ENCODE results near the gene CCDC78. TPM values are rescaled to one million over a fixed set of nuclear protein-coding genes. Genes with fewer than 3 reads are reported as not detected.
A peak's percentile ranks its signal among the peaks of the same experiment; 100 is the strongest.

CCDC78 gene
- polyA plus RNA-seq, 1 donor (not counting 4 experiments of a cell fraction or from before 2014, with no cell fraction given) = 2.5 TPM

DNA sequence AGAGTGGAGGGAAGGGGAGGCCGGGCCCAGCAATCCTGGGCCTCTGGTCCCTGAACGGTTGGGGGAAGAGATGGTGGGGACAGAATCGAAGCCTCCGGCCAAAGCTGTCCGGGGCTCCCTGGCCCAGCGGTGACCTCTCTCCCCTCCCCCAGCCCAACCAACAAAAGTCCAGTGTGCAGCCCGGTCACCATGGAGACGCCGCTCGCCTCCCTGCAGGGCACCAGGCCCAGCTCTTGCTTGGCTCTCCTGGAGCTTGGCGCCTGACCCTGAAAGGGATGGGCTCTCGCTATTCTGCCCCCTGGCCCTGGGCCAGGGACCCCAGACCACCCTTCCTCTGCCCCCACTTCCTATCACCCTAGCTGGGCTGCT lies 10.1 kb downstream of the CCDC78 start:
- Histone ChIP-seq H4K20me1 (ENCODE audit: control insufficient read depth, extremely low read depth, insufficient read depth, low read length) (peaks cover 8% of the 10 kb centered on the region), H3K9me3 (ENCODE audit: control insufficient read depth, low read depth, low read length) (no peaks in the 10 kb centered on the region), H3K4me1 (ENCODE audit: control insufficient read depth, extremely low read depth, insufficient read depth, low read length) (peaks cover 31% of the 10 kb centered on the region), H3K9me1 (ENCODE audit: control insufficient read depth, extremely low read depth, insufficient read depth, low read length) (no peaks in the 10 kb centered on the region), H3K4me2 (ENCODE audit: control insufficient read depth, extremely low read depth, insufficient read depth, low read depth, low read length) (peak overlapping the region; percentile 70), H2AFZ (ENCODE audit: control insufficient read depth, low read length) (no peak overlapping the region), H3K36me3 (ENCODE audit: control insufficient read depth in 2 of 2, extremely low read depth in 1 of 2, insufficient read depth in 2 of 2, low read length in 2 of 2) (no peaks in the 10 kb centered on the region), H3K9ac (ENCODE audit: control insufficient read depth, extremely low read depth, insufficient read depth, low read length) (peak overlapping the region; percentile 52), H3K4me3 (ENCODE audit: control insufficient read depth in 2 of 3, extremely low read depth in 1 of 3, insufficient read depth in 2 of 3, low read depth in 1 of 3, low read length in 3 of 3) (peak overlapping the region; percentile 42 to 72 (median 54)), H3K79me2 (ENCODE audit: control insufficient read depth, insufficient read depth, low read length) (peaks cover 8% of the 10 kb centered on the region), H3K27me3 (ENCODE audit: control insufficient read depth, extremely low read depth, insufficient read depth, low read length) (peaks cover 5% of the 10 kb centered on the region), H3K27ac (ENCODE audit: control insufficient read depth, insufficient read depth, low read length) (no peak overlapping the region)
- TF ChIP-seq EZH2 (IDR thresholded peaks at IDR 0.05; ENCODE audit: low read length) (no peak), CTCF (optimal IDR thresholded peaks at IDR 0.05 in 1 of 3, IDR thresholded peaks at IDR 0.05 in 1 of 3, conservative IDR thresholded peaks at IDR 0.05 in 1 of 3; ENCODE audit: extremely low read depth in 1 of 3, insufficient read depth in 2 of 3, low read length in 3 of 3) (no peak)
- dilution Hi-C loops (cut with MboI; ENCODE audit: extremely low pct_ligation_motif_present, low sequenced_read_pairs) = no loop called here
- DNase-seq (ENCODE audit: low read depth, low spot score) (no peak), FAIRE-seq (no peak)

GRCh38 chr16:715477-716199 lies 10.6 kb downstream of the CCDC78 start:
- DNase-seq (ENCODE audit: low read depth, low spot score) (no peak), FAIRE-seq (no peak)
- H3K79me2 ChIP-seq (ENCODE audit: control insufficient read depth, insufficient read depth, low read length) = peaks cover 8% of the 10 kb centered on the region
- H3K36me3 ChIP-seq (ENCODE audit: control insufficient read depth in 2 of 2, extremely low read depth in 1 of 2, insufficient read depth in 2 of 2, low read length in 2 of 2) = no peaks in the 10 kb centered on the region
- peak overlapping the region; percentile 54 to 72 (median 54) for H3K4me3 ChIP-seq (ENCODE audit: control insufficient read depth in 2 of 3, extremely low read depth in 1 of 3, insufficient read depth in 2 of 3, low read depth in 1 of 3, low read length in 3 of 3)
- H3K27me3 ChIP-seq (ENCODE audit: control insufficient read depth, extremely low read depth, insufficient read depth, low read length) = peaks cover 10% of the 10 kb centered on the region
- H2AFZ ChIP-seq (ENCODE audit: control insufficient read depth, low read length) = no peak overlapping the region
- peaks cover 31% of the 10 kb centered on the region for H3K4me1 ChIP-seq (ENCODE audit: control insufficient read depth, extremely low read depth, insufficient read depth, low read length)
- no peaks in the 10 kb centered on the region for H3K9me1 ChIP-seq (ENCODE audit: control insufficient read depth, extremely low read depth, insufficient read depth, low read length)
- H3K9ac ChIP-seq (ENCODE audit: control insufficient read depth, extremely low read depth, insufficient read depth, low read length) = peak overlapping the region; percentile 52
- no peak for TF ChIP-seq EZH2 (IDR thresholded peaks at IDR 0.05; ENCODE audit: low read length)
- peak in 1 of 3 experiments; percentile 38 for TF ChIP-seq CTCF (optimal IDR thresholded peaks at IDR 0.05 in 1 of 3, IDR thresholded peaks at IDR 0.05 in 1 of 3, conservative IDR thresholded peaks at IDR 0.05 in 1 of 3; ENCODE audit: extremely low read depth in 1 of 3, insufficient read depth in 2 of 3, low read length in 3 of 3)
- dilution Hi-C loops (cut with MboI; ENCODE audit: extremely low pct_ligation_motif_present, low sequenced_read_pairs) = no loop called here
- peak overlapping the region; percentile 70 for H3K4me2 ChIP-seq (ENCODE audit: control insufficient read depth, extremely low read depth, insufficient read depth, low read depth, low read length)
- no peak overlapping the region for H3K27ac ChIP-seq (ENCODE audit: control insufficient read depth, insufficient read depth, low read length)
- H4K20me1 ChIP-seq (ENCODE audit: control insufficient read depth, extremely low read depth, insufficient read depth, low read length) = peaks cover 8% of the 10 kb centered on the region
- no peaks in the 10 kb centered on the region for H3K9me3 ChIP-seq (ENCODE audit: control insufficient read depth, low read depth, low read length)
